NCI-H748 (cell line): Measurements from ENCODE around the gene HECTD2.
"Not testable (repeated sequence)": the region's sequence is repeated elsewhere in the genome, so short reads cannot be mapped to it uniquely, and the experiment has no call there.

Source experiments
- DNase-seq: peaks from one replicate; lab custom pipeline; 2025; ENCODE audit not compliant: unreplicated experiment; lab: John Stamatoyannopoulos, UW

HECTD2 gene

DNA sequence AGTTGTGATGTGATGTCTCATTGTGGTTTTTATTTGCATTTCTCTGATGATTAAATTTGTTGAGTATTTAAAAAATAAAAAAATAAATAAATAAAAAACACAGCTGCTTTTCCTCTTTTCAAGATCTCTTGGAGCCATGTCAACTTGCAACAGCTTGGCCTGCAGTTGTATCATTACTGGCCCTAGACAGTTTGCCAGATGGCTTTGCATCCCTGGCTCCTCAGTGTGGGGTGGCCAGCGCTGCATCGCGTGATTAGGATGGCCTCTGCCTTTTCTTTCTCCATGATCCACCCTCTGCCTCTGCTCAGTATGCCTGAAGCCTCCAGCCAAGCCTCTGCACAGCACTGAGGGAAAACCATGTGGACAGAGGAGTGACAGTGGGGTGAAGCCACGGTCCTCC, 126.0 kb downstream of the HECTD2 start:
- DNase-seq = no peak

DNA sequence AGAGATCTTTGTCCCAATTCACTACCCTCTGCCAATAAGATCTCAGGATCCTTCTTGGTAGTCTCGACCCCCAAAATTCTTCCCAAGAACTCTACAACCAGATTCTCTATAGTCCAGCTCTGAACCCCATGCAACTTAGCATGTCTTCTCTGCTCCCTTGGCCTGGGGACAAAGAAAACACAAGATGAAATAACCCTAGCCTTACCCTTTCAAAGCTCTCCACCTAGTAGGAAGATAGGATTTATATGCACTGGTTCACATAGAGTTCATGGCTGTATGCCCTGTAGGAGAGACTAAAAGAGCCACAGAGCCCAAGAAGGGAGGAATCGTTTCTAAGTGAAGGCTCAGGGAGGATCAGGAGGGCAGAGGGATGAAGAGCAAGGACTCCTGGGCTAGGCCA, 126.6 kb downstream of the HECTD2 start:
- no peak for DNase-seq

DNA sequence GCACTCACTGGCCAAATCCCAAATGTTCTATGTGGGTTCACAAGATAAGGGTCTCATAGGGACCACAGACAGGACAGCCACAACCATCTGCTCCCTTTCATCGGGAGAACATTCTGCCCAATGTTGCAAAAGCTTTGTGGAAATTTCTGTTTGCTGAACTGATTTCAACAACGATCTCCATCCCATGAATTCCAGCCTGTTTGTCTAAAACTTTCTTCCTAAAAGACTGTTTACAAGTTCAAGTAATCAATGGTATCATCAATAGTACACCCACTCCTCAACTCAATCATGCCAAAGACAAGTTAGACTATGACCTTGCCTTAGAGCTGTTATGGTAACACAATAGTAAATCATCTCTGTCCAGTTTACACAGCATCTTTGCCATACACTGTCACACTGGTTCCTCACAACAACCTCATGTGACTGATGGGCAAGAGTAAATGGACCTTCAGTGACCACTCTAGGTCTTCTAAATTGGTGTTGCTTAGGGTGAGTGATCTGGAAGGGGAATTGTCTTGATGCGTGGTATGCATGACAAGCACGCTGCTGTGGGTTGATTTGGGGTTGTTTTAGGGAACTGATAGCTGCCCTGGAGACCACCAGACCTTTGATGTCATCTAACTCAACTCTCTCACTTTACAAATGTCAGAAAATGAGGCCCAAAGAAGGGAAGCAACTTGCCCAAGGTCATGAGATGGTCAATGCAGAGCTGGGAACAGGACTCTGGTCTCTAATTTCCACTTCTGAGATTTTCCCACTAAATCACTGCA, 127.7 kb downstream of the HECTD2 start:
- no peak for DNase-seq

DNA sequence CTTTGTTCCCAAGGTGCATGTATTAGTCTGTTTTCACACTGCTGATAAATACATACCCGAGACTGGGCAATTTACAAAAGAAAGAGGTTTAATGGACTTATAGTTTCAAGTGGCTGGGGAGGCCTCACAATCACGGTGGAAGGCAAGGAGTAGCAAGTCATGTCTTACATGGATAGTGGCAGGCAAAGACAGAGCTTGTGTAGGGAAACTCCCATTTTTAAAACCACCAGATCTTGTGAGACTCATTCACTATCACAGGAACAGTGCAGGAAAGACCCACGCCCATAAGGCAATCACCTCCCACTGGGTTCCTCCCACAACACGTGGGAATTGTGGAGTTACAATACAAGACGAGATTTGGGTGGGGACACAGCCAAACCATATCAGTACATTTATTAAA, 129.8 kb downstream of the HECTD2 start:
- no peak for DNase-seq

DNA sequence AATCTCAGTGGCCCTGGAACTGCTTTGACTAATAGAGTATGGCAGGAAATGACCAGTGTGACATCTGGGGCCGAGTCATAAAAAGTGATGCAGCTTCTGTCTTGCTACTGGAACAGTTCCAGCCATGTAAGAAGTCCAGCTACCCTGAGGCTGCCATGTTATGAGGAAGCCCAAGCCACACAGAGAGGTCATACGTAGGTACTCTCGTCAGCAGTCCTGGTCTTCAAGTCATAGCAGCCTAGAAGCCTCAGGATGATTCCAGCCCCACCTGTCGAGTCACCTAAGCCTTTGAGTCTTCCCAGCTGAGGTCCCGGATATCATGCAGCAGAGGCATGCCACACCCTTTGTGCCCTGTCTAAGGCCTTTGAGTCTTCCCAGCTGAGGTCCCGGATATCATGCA, 130.6 kb downstream of the HECTD2 start:
- no peak for DNase-seq

DNA sequence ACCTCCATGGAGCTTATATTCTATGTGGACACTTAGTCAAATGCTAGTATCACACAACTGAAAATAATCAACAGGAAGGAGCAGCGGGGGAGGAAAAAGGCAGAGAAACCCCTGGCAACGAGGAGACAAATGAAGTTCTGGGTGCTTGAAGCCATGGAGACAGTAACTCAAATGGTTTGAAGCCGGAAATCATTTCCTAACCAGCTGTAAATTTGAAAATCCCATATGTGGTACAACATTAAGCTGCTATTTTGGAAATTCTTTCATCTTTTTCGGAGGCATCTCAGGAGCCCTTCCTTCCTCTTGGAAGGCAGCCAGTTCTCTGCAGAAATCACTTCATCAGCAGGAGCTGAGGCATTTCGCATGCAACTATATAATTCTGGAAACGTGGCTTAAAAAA, 131.3 kb downstream of the HECTD2 start:
- DNase-seq = no peak

DNA sequence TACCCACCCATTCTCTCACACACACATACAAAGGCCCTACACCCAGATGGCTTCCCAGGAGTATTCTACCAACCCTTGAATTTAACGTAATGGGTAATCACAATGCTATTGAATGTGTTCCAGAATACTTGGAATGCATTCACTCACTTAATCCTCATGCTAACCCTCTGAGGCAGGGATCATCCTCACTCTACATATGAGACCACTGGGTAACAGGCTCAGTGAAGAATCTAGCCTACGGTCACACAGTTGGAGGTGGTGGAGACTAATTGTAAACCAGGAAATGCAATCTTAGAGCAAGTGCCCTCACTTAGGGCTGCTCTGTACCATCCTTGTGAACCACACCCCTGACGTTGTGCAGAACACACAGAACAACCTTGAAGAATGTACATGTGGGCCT, 135.2 kb downstream of the HECTD2 start:
- no peak for DNase-seq

DNA sequence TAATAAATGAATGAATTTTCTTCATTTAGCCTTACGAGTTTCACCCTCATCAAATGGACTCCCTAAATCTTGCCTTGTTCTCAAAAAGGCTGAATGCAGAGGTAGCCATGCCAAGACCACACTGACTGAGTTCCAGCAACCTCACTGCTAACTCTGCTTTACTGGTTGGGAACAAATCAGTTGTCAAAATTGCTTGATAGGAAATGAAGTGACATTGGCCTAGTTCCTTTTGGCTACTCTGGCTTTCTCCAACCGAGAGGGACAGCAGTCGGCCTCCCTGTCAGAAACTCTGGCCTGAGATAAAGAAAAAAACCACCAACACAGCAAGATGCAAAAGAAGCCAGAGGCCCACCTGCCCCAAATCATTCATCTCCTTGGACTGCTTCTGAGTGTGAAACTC, 135.7 kb downstream of the HECTD2 start:
- DNase-seq = no peak

DNA sequence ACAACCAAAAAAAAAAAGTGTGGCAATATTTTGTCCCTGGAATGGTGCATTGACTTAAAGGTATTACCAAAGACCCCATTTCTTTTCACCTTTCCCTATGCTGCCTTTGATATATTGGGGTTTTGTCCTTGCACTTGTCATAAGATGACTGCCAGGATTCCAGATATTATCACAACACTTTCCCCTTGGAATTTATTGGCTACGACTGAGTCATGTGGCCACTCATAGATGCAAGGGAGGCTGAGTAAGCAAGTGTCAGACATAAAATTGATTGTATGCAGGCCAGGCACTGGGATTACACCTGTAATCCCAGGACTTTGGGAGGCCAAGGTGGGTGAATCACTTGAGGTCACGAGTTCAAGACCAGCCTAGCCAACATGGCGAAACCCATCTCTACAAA, 139.1 kb downstream of the HECTD2 start:
- DNase-seq = no peak

DNA sequence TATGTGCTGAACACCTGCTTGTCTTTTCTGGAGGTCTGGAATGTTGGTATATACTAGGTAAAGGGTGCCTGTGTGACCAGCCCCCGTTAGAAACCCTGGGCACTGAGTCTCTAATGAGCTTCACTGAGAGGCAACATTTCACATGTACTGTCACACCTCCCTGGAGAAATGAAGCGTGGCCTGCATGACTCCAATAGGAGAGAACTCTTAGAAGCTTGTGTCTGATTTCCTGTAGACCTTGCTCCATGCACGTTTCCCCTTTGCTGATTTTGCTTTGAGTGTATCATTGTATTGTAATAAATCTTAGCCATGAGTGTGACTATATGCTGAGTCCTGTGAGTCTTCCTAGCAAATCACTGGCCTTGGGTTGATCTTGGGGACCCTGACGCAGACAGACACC, 139.9 kb downstream of the HECTD2 start:
- DNase-seq = no peak

DNA sequence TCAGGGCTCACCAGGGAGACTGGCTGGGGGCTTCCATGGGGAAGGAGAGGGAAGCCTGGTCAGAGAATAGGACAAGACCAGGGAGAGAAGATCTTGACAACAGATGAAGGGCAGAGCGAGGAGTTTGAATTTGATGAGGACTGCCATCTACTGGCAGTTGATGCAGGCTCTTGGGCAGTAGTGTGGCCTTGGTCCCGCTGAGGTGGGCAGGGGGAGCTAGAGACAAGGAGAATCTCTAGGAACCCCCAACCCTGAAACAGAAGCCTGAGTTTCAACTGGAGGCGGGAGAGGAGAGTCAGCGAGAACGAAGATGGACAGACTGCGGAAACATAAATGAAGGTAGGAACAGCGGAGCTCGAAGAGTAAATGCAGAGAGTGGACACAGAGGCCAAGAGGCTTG, 141.7 kb downstream of the HECTD2 start:
- peak; percentile 38 for DNase-seq

DNA sequence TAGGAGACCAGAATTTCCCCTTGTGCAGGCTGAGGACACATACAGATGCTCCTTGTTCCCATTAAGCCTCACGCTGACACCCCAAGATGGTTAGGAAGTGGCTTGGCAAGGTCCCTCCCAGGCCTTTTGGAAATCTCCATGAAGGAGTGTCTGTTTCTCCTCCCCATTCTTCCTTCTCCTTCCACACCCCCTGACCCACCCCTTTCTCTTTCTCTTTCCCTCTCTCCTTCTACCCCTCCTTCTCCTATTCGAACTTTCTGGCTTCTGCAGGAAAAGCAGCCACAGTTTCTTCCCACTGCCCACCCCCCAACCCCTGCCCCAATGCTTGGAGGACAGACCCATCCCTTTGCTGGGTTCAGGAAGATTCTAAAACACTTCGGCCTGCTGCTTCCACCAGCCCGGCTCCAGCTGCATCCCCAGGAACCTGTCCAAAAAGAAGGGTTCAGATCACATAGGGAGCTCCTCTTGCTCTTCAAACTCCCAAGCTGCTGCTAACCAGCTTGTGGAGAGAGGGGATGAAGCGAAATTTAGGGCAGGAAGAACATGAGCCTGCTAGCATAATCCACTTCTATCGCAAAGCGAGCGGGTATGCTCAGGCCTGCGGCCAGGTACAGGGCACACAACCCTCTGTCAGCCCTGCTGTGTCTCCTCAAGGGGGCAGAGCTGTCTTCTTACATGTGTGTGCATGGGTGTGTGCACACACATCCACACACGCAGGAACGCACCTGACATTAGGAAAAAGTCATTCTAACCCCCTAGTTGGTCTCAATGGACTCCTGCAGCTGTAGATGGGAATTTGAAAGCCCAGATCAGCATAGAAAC, 142.3 kb downstream of the HECTD2 start:
- peak; percentile 30 for DNase-seq

DNA sequence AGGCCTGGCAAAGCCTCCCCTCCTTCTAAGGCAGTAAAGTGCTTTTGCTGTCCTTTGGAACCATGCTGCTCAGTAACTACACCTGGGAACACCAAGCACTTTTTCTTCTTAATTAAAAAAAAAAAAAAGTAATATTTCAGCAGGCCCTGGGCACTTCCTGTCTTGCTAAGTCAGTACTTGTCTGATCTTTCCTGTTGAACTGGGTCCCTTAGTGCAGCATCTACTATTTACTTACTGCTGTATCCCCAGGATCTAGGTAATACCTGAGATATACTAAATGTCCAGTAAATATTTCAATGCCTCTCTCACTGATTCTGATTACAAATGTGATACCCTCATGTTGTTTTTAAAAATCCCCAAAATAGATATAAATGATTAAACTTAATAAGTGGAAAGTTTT, 145.3 kb downstream of the HECTD2 start:
- no peak for DNase-seq

DNA sequence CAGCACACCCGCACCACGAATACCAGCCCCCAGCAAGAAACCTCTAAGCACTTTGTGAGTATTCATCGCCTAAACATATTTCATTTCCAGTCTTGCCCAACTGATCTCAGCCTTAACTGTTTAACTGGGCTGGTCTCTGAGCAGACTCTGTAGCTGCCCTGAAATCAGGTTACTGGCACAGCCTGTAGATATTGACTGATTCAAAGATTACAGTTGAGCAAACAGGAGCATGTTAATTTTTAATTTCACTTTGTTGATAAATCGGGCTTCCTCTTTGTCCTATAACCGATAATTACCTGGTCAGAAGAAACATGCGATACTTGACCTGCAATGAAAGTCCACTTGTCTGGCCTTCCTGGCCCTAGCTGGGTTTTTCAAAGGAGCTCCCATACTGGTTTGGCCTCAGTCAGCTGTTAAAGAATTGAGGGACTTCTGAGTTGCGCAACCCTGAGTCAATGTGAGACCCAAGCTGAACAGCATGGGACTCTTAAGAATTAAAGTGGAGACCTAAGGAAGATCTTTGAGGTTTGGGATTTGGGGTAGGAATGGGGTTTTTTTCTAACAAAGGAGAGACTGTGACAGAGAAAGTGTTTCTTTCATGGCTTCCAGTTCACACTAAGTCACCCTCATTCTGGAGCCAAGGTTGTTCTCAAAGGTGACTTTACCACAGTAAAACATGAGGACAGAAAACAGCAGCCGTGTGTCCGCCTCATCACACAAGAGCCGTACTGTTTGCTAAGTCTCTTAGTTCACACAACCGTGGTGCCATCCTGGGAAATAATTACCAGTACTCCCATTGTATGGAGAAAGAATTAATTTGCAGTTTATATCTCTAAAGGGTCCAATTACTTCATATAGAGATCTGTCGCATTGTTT, 146.8 kb downstream of the HECTD2 start:
- peak; percentile 72 for DNase-seq

DNA sequence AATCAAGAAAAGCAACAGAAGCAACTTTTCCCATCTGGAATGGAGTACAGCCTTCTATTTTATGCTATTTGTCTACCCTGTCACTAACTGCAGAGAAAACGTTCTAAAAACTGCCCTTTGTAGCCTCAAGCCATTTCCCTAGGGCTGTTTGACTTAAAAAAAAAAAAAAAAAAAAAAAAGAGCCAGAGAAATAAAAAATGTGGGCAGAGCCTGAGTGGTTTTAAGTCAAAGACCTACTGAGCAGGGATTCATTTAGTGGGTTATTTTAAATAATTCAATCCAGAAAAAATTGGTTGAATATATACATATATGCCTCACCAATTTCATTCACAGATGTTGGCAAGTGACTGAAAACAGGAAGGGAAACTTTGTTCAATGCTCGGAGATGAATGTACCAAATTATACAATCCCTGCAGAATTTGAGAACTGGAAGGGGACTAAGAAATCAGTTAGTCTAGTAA, 147.5 kb downstream of the HECTD2 start:
- DNase-seq = no peak

DNA sequence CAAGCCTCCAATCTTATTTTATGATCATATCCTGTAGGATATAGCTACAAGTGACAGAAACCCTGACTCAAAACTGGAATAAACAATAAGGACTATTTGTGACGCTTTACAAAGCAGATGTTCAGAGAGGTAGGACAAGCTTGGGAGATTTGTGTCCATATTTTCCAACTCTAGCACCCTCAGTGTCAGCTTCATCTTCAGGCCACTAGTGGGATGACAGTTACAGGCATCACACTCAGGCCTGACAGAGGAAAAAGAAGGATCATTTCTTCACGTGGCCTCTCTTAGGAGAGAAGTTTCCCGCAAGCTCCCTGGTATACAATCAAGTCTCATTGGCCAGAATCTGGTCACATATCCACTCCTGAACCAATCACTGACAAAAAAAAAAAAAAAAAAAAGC, 148.3 kb downstream of the HECTD2 start:
- no peak for DNase-seq

DNA sequence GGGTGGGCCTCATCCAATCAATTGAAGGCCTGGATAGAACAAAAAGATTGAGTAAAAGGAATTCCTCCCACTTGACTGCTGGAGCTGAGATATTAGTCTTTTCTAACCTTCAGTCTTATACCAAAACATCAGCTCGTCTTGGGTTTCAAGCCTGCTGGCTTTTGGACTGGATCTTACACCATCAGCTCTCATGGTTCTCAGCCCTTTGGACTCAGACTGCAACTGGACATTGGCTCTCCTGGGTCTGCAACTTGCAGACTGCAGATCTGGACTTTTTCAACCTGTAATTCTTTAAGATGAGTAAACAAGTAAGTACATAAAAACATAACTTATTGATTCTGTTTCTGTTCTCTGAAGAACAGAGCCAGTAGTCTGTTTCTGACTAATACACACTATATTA, 149.0 kb downstream of the HECTD2 start:
- no peak for DNase-seq

DNA sequence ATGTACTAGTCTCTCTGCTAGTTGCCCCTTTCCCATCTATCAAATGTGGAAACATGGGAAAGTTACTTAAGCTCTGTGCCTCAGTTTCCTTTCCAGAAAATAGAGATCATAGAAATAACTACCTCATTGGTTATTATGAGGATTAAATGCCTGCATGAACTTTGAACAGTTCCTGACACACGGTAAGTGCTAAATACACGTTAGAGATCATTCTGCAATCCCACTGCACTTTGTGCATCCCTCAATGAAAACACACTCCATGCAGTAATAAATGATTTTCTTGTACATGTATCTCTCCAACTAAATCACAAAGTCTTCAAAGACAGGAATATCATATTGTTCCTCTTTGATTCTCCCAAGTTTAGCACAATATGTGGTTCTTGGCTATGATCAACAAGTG, 149.6 kb downstream of the HECTD2 start:
- no peak for DNase-seq

DNA sequence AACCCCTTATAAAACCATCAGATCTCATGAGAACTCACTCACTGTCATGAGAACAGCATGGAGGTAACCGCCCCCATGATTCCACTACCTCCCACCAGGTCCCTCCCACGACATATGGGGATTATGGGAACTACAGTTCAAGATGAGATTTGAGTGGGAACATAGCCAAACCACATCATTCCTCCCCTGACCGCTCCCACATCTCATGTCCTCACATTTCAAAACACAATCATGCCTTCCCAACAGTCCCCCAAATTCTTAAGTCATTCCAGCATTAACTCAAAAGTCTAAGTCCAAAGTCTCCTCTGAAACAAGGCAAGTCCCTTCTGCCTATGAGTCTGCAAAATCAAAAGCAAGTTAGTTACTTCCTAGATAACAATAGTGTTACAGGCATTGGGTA, 150.7 kb downstream of the HECTD2 start:
- DNase-seq = not testable (repeated sequence)

DNA sequence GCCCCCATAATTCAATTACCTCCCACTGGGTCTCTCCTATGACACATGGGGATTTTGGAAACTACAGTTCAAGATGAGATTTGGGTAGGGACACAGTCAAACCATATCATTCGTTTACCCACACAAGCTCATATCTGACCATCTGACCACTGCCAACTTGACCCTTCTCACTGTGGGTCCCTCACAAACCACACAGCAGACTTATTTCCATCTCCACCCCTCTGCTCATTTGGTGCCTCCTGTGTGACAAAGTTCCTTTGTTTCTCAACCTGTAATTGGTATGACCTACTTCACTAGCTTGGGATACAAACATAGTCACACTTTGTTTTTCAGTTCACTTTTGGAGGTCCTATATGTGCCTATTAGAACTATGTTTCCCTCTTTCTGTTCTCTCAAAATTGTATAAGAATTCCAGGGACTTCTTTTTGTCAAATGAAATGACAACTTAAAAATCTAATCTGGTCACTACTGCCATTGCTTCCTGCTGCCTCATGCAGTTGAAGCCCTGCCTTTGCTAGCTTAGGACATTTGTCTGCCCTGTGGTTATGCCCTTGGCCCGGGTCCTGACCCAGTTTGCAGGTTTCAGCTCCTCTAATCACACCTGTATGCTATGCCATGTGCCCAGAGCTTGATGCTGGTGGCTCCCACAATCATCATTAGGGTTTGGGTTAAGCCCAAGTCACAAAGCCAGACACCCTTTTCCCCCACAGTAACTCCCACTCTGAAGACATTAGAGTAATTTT, 152.9 kb downstream of the HECTD2 start:
- no peak for DNase-seq

DNA sequence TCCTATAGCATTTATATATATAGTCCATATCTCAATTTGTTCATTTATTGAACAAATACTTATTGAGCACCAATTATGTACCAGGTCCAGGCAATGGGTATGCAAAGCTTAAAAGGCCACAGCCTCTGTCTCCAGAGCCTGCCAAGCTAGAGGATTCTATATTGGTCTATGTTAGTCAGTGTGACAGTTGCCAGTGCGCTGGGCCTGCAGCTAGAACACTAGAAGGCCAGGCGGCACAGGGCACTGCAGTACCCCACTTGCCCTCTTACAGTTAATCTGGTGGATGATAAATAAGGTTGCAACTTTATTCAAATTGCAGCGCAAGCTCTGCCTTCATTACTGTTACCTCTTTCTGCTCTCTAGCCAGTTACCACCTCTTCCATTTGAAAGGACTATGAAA, 153.9 kb downstream of the HECTD2 start:
- DNase-seq = no peak
